ENCODE measurements around the gene FAM43B.

FAM43B gene

GRCh38 chr1:20593756-20594155 is 41.4 kb downstream of the FAM43B start:
- no peak for DNase-seq

- DNase-seq, result no peak
Observed at GRCh38 chr1:20594746-20595145, 42.4 kb downstream of the FAM43B start.

- no peak for DNase-seq
Observed at GRCh38 chr1:20596106-20596505, 43.7 kb downstream of the FAM43B start.

GRCh38 chr1:20597650-20598049 is 45.3 kb downstream of the FAM43B start:
- DNase-seq, result no peak

- DNase-seq, result no peak
Observed at GRCh38 chr1:20600156-20600555, 47.8 kb downstream of the FAM43B start.

- DNase-seq, result no peak
Observed at GRCh38 chr1:20601129-20601825, 48.9 kb downstream of the FAM43B start.

- no peak for DNase-seq
Observed at GRCh38 chr1:20602851-20603450, 50.6 kb downstream of the FAM43B start.

GRCh38 chr1:20603504-20604464 is 51.4 kb downstream of the FAM43B start:
- no peak for DNase-seq

All from NCI-H774 (cell line).